ENCODE data around the gene EPHB6. TPM values are rescaled to one million over a fixed set of nuclear protein-coding genes. Genes with fewer than 3 reads are reported as not detected.

Gene EPHB6
- total RNA-seq, 2 experiments from 2014 or later, result 0.41 to 0.57 TPM

DNA sequence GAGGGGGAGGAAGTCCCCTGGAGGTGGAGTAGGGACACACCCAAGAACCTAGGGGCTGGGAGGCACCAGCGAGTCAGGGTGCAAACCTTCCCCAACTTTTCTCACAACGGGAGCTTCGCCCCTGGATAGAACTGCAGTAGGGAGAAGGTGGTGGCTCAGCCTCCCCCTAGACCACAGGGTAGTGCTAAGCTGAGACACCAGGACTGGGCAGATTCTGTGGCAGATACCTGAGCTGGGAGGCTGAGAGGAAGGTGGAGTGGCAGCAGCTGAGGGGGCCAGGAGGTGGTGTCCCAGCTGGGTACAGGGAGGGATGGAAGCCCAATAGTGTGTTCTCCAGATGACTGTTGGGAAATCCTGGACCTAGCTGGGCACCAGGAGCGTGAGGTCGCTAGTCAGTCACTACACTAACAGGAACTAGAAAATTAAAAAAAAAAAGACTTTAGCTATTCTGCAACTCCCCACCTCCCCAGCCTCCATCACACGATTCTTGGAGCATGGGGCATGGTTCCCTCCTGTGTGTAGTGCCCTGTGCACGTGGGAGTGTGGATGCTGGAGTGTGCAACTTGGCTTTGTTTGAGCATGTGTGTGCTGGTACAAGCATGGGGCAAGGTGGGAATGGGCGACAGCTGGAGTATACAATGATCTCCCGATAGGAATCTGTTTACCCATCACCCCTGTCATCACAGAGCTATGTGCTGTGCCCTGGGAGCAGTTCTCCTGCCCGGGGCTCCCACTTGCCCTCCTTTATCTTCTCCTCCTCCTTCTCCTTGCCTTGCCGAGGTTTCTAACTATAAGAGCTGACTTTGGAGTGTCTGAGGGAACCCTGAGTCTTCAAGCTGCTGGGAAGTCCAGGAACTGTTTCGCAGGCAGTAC is 39.5 kb downstream of the EPHB6 start:
- ChIA-PET CTCF (ENCODE audit: unreplicated experiment) (no interaction called here), POLR2A (no interaction called here)
- BruUV-seq (replicated peaks), result no TSS peak
- Histone ChIP-seq H3K9me3 (ENCODE audit: low read length) (no peaks in the 10 kb centered on the region), H3K4me1 (ENCODE audit: insufficient read depth, low read length, poor library complexity, severe bottlenecking) (no peaks in the 10 kb centered on the region), H3K9me2 (ENCODE audit: insufficient read depth, low read length) (no peaks in the 10 kb centered on the region), H3K79me2 (ENCODE audit: insufficient read depth, low read depth, low read length) (no peaks in the 10 kb centered on the region), H3K4me2 (ENCODE audit: low read length) (no peak overlapping the region), H2AFZ (ENCODE audit: low read length) (no peak overlapping the region), H4K20me1 (ENCODE audit: insufficient read depth, low read length) (no peaks in the 10 kb centered on the region), H3K36me3 (ENCODE audit: insufficient read depth, low read length) (no peaks in the 10 kb centered on the region), H3K4me3 (ENCODE audit: low read depth, low read length, poor library complexity, severe bottlenecking) (no peak overlapping the region), H3K27ac (ENCODE audit: low read depth, low read length, poor library complexity, severe bottlenecking) (no peak overlapping the region)
- intact Hi-C loops (cut with micrococcal nuclease; ENCODE audit: unreplicated experiment), result no loop called here
- TF ChIP-seq CTCF (conservative IDR thresholded peaks at IDR 0.05; ENCODE audit: low read length) (no peak), EZH2phosphoT487 (IDR thresholded peaks at IDR 0.05; ENCODE audit: borderline replicate concordance, low read depth, low read length) (no peak)
- DNase-seq (ENCODE audit: low spot score), result no peak

DNA sequence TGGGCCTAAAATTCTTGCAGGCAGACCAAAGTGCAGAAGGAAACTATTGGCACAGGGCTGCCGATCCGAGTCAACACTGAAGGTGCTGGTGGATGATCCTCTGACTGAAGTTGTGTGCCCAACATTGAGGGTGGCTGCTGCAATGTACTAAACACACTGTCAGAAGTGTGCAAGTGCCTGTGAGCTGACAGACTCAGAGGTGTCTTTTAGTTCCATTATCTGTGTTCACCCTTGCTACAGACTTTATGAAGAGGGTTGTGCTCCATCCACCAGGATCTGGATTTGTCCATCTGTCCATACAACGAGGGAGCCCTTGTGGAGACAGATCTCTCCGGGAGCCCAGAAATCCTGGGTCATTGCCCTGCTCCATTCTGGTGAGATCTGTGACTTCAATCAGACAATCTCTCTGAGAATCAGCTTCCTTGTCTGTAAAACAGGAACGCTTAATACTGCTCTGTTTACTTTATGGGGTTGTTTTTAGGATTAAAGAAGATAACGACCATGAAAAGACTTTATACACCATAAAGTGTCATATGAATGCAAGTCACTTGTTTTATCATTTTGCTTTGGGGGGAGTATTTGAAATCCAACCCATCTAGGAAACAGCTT is 40.2 kb downstream of the EPHB6 start:
- Histone ChIP-seq H3K9me2 (ENCODE audit: insufficient read depth, low read length) (no peaks in the 10 kb centered on the region), H3K4me1 (ENCODE audit: insufficient read depth, low read length, poor library complexity, severe bottlenecking) (no peaks in the 10 kb centered on the region), H3K9me3 (ENCODE audit: low read length) (no peaks in the 10 kb centered on the region), H3K4me3 (ENCODE audit: low read depth, low read length, poor library complexity, severe bottlenecking) (no peak overlapping the region), H2AFZ (ENCODE audit: low read length) (no peak overlapping the region), H4K20me1 (ENCODE audit: insufficient read depth, low read length) (no peaks in the 10 kb centered on the region), H3K27ac (ENCODE audit: low read depth, low read length, poor library complexity, severe bottlenecking) (no peak overlapping the region), H3K4me2 (ENCODE audit: low read length) (no peak overlapping the region), H3K36me3 (ENCODE audit: insufficient read depth, low read length) (no peaks in the 10 kb centered on the region), H3K79me2 (ENCODE audit: insufficient read depth, low read depth, low read length) (no peaks in the 10 kb centered on the region)
- no peak for DNase-seq (ENCODE audit: low spot score)
- ChIA-PET POLR2A (interaction anchor here (0.5 kb wide), 1 partner anchor 32 kb away, joined by 4 read pairs; no protein-coding TSS in a partner anchor), CTCF (ENCODE audit: unreplicated experiment) (no interaction called here)
- intact Hi-C loops (cut with micrococcal nuclease; ENCODE audit: unreplicated experiment), result no loop called here
- no TSS peak for BruUV-seq (replicated peaks)
- TF ChIP-seq CTCF (conservative IDR thresholded peaks at IDR 0.05; ENCODE audit: low read length) (no peak), EZH2phosphoT487 (IDR thresholded peaks at IDR 0.05; ENCODE audit: borderline replicate concordance, low read depth, low read length) (no peak)

GRCh38 chr7:142896151-142896550 is 41.3 kb downstream of the EPHB6 start:
- no TSS peak for BruUV-seq (replicated peaks)

More at GRCh38 chr7:142896151-142896550, 41.3 kb downstream of the EPHB6 start:
- no peaks in the 10 kb centered on the region for H3K4me1 ChIP-seq (ENCODE audit: insufficient read depth, low read length, poor library complexity, severe bottlenecking)
- no peak overlapping the region for H3K4me2 ChIP-seq (ENCODE audit: low read length)
- H2AFZ ChIP-seq (ENCODE audit: low read length), result no peak overlapping the region
- no peaks in the 10 kb centered on the region for H3K9me3 ChIP-seq (ENCODE audit: low read length)
- H3K9me2 ChIP-seq (ENCODE audit: insufficient read depth, low read length), result no peaks in the 10 kb centered on the region
- no peaks in the 10 kb centered on the region for H3K79me2 ChIP-seq (ENCODE audit: insufficient read depth, low read depth, low read length)
- intact Hi-C loops (cut with micrococcal nuclease; ENCODE audit: unreplicated experiment), result no loop called here
- DNase-seq (ENCODE audit: low spot score), result no peak
- H3K27ac ChIP-seq (ENCODE audit: low read depth, low read length, poor library complexity, severe bottlenecking), result no peak overlapping the region
- H4K20me1 ChIP-seq (ENCODE audit: insufficient read depth, low read length), result no peaks in the 10 kb centered on the region
- POLR2A ChIA-PET, result no interaction called here
- no peak overlapping the region for H3K4me3 ChIP-seq (ENCODE audit: low read depth, low read length, poor library complexity, severe bottlenecking)
- H3K36me3 ChIP-seq (ENCODE audit: insufficient read depth, low read length), result no peaks in the 10 kb centered on the region
- no peak for TF ChIP-seq CTCF (conservative IDR thresholded peaks at IDR 0.05; ENCODE audit: low read length)
- no peak for TF ChIP-seq EZH2phosphoT487 (IDR thresholded peaks at IDR 0.05; ENCODE audit: borderline replicate concordance, low read depth, low read length)
- CTCF ChIA-PET (ENCODE audit: unreplicated experiment), result no interaction called here

All from OCI-LY7 (cell line).